Activated T-cell treated with anti-CD3 and anti-CD28 coated beads for 24 hours (primary cell): ENCODE results near the gene HNRNPC.
"Not testable (repeated sequence)": the region's sequence is repeated elsewhere in the genome, so short reads cannot be mapped to it uniquely, and the experiment has no call there.

Experiments used
- DNase-seq: peaks from one replicate; pipeline ENCODE4 v3.0.0-alpha.2; 2020; ENCODE audit warnings: low read depth

Gene HNRNPC

GRCh38 chr14:21269252-21270046 is at the start of gene HNRNPC:
Gene HNRNPC (minus strand): TSS chr14:21269442. CDS start chr14:21234193, 35,249 bp downstream.
- peak; percentile 100 for DNase-seq

GRCh38 chr14:21317398-21317797 is 48.2 kb upstream of the HNRNPC start:
- no peak for DNase-seq

GRCh38 chr14:21313512-21313911 is 44.3 kb upstream of the HNRNPC start:
- DNase-seq: no peak

DNA sequence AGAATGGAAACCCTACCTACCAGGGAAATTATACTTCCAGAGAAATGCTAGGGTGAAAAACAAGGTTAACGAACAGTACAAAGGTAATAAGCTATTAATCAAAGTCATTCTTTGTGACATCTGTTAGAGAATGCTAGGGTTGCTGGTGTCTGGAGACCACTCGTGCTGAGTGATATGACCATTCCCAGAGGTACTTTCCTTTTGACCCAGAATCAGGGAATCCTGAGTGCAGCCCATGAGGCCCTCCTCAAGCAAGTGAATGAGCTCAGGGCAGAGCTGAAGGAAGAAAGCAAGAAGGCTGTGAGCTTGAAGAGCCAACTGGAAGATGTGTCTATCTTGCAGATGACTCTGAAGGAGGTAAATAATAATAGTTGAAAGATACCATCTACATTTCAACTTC is 42.4 kb upstream of the HNRNPC start:
- DNase-seq: no peak

- DNase-seq: no peak
These were observed 40.7 kb upstream of the HNRNPC start for GRCh38 chr14:21309956-21310355.

DNA sequence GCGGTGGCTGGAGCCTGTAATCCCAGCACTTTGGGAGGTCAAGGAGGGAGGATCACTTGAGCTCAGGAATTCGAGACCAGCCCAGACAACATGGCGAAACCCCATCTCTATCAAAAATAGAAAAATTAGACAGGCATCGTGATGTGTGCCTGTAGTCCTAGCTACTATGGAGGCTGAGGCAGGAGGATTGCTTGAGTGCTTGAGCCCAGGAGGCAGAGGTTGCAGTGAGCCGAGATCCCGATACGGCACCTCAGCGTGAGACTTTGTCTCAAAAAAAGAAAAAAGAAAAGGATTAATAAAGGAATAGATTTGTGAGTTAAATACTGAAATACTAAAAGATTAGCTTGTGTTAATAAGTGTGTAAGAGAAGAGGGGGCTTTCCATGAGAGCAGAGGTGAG is 40.0 kb upstream of the HNRNPC start:
- no peak for DNase-seq

DNA sequence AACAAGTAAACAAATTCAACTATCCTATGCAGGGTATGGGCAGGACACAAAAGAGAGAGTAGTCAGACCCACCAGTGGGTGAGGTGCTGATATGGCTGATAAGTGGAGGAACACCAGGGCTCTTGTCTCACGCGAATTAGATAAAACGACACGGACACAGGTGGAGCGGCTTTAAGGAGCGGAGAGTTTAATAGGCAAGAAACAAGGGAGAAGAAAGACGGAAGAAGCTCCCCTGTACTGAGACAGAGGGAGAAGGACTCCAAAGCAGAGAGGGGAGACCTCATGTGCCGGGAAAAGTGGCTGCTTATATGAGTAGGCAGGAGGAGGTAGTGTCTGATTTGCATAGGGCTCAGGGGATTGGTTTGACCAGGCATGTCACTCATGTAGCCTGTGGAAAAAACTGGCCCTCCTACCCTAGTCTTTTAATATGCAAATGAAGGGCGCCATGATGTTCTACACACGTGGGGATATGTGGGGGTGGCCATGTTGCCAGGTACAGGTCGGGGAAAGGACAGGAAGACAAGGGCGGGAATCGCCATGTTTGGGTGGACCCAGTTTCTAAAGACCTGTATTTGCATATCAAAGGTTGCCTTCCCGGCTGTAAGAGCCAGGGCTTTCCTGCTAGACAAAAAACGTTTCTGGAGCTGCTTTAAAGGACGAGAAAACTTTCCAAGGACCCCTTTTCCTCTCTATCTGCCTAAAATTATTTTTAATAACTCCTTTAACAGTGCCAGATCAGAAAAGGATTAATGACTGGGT is 39.4 kb upstream of the HNRNPC start:
- DNase-seq: peak; percentile 75

GRCh38 chr14:21308132-21308478 is 38.9 kb upstream of the HNRNPC start:
- DNase-seq: no peak

DNA sequence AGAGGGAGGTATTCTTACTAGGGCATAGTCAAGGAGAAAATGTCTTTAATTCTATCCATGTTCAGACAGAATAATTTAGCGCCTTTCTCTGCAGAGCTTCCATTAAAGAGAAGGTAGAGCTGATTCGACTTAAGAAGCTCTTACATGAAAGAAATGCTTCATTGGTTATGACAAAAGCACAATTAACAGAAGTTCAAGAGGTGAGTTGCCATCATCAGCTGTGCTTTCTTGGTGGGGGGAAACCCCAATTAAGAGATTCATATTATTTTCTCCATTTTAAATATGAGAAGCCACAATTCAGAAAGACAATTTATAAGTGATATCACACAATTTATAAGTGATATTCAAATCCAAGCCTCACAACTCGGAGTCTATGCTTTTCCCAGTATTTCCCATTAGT is 38.4 kb upstream of the HNRNPC start:
- DNase-seq: no peak

- not testable (repeated sequence) for DNase-seq
These were observed 33.5 kb upstream of the HNRNPC start for GRCh38 chr14:21302836-21303140.

DNA sequence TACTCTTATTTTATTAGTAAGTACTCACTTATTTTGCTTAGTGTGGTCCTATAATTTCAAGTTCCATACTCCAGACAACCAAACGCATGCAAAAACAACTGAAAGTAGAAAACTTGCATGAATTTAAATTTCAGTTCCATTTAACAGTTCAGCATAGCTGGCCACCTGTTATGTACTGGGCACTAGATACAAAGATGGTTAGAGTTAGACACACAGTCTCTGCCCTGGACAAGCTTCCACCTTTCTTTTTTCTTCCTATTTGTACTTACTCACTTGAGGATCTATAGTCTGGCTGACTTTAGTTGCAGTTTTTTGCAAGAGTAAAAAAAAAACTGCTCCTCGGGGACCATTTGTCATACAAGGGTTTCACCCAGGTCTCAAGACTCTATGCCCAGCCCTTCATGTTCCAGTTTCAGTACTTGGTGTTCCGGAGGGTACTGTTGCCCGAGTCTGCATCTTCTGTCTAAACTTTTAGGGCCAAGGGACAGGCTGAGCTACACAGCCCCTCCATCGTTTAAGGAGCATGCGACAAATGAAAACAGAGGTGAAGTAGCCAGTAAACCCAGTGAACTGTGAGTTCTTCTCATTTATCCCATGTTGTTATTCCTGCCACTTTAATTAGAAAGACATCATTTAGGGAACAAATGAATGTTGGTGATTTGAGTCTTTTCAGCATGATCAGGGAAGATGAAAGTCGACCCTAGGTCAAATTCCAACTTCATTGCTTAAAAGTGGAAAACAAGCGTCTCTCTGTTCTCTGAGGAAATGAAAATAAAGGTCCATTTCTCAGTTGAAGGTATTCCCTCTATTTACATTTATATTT is 33.0 kb upstream of the HNRNPC start:
- DNase-seq: no peak

DNA sequence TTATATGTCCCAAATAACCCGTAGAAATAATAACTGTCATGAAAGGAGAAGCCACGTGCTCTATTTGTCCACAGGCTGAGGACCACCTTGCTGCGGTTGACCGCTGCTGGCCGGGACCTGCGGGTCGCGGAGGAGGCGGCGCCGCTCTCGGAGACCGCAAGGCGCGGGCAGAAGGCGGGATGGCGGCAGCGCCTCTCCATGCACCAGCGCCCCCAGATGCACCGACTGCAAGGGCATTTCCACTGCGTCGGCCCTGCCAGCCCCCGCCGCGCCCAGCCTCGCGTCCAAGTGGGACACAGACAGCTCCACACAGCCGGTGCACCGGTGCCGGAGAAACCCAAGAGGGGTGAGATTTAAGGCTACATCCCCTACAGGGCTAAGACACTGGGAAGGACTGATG is 31.6 kb upstream of the HNRNPC start:
- peak; percentile 7 for DNase-seq

DNA sequence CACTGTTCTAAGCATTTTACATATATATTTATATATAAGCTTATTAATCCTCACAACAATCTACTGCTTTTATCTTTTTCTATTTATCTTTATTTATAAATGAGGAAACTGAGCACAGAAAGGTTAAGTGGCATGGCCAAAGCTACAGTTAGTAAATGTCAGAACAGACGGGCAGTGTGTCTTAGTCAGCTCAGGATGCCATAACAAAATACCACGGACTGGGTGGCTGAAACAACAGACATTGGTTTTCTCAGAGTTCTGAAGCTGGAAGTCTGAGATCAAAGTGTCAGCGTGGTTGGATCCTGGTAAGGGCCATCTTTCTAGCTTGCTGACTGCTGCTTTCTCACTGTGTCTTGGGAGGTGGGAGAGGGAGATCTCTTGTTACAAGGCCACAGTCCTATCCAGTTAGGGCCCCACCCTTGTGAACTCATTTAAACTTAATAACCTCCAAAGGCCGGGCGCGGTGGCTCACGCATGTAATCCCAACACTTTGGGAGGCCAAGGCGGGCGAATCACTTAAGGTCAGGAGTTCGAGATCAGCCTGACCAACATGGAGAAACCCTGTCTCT is 30.4 kb upstream of the HNRNPC start:
- no peak for DNase-seq

GRCh38 chr14:21298358-21298757 is 29.1 kb upstream of the HNRNPC start:
- no peak for DNase-seq

DNA sequence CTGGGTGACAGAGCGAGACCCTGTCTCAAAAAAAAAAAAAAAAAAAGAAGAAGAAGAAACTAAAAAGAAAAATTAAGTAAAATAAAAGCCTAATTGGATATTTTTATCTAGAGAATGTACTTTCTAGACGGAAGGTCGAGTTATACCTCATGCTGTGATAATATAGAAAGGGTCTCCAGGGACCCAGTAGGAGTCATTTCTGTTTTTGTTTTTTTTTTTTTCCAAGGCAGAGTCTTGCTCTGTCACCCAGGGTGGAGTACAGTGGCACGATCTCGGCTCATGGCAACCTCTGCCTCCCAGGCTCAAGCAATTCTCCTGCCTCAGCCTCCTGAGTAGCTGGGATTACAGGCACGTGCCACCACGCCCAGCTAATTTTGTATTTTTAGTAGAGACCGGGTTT is 24.8 kb upstream of the HNRNPC start:
- DNase-seq: not testable (repeated sequence)

- DNase-seq: no peak
These were observed 17.9 kb upstream of the HNRNPC start for GRCh38 chr14:21287168-21287567.

GRCh38 chr14:21286516-21286915 is 17.3 kb upstream of the HNRNPC start:
- DNase-seq: not testable (repeated sequence)

DNA sequence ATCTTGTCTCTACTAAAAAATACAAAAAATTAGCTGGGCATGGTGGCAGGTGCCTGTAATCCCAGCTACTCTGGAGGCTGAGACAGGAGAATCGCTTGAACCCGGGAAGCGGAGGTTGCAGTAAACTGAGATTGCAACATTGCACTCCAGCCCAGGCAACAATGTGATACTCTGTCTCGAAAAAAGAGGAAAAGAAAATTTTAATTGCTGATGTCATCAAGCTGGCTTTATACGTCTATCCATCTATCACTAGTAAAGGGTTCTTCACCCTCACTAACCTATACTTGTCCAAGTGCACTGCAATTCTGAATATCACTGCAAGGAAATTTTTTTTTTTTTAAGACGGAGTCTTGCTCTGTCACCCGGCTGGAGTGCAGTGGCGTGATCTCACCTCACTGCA is 12.7 kb upstream of the HNRNPC start:
- not testable (repeated sequence) for DNase-seq

GRCh38 chr14:21279783-21280182 is 10.5 kb upstream of the HNRNPC start, which contains the start of gene RPGRIP1:
Gene RPGRIP1 (plus strand): TSS chr14:21280083. CDS start chr14:21287977, 7,894 bp downstream.
- no peak for DNase-seq

DNA sequence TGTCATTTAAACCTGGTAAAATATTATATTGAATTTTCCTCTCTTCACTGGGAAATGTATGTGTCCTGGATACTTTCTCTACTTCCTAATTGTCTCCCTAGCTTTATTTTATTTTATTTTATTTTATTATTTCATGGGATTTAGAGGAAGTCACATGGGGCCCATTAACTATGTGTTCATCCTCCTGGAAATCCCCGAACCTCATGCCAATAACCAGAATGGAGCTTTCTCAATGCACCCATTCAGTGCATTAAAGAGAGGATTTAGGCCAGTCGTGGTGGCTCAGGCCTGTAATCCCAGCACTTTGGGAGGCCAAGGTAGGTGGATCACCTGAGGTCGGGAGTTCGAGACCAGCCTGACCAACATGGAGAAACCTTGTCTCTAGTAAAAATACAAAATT is 9.4 kb upstream of the HNRNPC start:
- no peak for DNase-seq

GRCh38 chr14:21275261-21275858 is 6.1 kb upstream of the HNRNPC start:
- DNase-seq: no peak

GRCh38 chr14:21272661-21273060 is 3.4 kb upstream of the HNRNPC start:
- not testable (repeated sequence) for DNase-seq
